ENCODE results near the gene DHX34.
"Not testable (repeated sequence)": the region's sequence is repeated elsewhere in the genome, so short reads cannot be mapped to it uniquely, and the experiment has no call there.

The DHX34 gene

DNA sequence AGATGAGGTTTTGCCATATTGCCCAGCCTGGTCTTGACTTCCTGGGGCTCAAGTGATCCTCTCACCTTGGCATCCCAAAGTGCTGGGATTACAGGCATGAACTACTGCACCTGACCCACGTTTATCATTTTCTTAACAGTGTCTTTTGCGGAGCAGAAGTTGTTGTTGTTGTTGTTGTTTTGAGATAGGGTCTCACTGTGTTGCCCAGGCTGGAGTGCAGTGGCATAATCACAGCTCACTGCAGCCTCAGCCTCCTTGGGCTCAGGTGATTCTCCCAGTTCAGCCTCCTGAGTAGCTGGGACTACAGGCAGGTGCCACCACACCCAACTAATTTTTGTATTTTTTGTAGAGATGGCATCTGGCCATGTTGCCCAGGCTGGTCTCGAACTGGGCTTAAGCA is 38.5 kb downstream of the DHX34 start:
- not testable (repeated sequence) for DNase-seq (ENCODE audit: low read depth in 2 of 2)

DNA sequence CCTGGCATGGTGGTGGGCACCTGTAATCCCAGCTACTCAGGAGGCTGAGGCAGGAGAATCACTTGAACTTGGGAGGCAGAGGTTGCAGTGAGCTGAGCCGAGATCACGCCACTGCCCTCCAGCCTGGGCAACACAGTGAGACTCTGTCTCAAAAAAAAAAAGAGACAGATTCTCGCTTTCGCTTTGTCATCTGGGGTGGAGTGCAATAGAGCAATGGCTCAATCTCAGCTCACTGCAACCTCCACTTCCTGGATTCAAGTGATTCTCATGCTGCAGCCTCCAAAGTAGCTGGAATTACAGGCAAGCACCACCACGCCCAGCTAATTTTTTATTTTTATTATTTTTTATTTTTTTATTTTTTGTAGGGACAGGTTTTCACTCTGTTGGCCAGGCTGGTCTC is 39.6 kb downstream of the DHX34 start:
- not testable (repeated sequence) for DNase-seq (ENCODE audit: low read depth in 2 of 2)

DNA sequence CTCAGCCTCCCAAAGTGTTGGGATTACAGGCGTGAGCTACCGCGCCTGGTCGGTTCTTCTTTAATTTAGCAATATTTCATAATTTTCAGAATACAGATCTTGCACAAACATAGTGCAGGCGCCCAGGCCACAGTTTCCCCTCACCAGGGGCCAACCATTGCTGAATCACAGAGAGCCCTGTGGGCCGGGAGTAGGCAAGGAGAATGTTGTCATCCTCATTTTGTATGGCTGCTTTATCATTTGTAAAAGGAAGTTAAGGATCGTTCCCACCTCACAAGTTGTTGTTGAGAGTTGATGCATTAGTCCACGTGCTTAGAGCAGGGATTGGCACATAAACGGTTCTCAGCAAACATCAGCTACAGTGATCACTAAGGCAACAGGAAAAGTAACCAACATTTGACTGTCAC is 40.0 kb downstream of the DHX34 start:
- DNase-seq (ENCODE audit: low read depth in 2 of 2): no peak

DNA sequence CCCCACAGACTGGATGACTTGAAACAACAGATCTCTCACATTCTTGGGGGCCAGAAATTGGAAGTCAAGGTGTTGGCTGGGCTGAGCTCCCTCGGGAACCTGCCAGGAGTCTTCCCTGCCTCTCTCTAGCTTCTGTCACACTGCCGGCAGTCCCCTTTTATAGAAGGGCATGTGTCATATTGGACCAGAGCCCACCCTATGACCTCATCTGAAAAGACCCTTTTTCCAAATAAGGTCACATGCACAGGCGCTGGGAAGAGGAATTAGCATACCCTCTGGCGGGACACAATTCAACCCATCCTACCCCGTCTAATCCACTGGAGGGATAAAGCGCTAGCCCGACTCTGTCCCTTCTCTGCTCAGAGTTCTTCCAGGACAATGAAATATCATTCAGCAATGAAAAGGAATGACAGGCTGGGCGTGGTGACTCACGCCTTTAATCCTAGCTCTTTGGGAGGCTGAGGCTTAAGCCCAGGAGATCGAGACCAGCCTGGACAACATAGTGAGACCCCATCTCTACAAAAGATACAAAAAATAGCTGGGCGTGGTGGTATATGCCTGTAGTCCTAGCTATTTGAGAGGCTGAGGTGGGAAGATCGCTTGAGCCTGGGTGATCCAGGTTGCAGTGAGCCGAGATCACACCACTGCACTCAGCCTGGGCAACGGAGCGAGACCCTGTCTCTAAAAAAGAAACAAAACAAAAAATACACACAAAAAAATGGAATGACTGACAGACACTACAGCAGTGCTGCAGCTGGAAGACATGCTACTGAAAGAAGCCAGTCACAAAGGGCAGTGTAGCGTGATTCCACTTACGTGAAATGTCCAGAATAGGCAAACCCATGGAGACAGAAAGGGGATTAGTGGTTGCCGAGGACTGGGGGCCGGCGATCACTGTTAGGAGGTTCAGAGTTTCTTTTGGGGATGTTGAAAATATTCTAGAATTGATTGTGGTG is 41.7 kb downstream of the DHX34 start:
- no peak for DNase-seq (ENCODE audit: low read depth in 2 of 2)

DNA sequence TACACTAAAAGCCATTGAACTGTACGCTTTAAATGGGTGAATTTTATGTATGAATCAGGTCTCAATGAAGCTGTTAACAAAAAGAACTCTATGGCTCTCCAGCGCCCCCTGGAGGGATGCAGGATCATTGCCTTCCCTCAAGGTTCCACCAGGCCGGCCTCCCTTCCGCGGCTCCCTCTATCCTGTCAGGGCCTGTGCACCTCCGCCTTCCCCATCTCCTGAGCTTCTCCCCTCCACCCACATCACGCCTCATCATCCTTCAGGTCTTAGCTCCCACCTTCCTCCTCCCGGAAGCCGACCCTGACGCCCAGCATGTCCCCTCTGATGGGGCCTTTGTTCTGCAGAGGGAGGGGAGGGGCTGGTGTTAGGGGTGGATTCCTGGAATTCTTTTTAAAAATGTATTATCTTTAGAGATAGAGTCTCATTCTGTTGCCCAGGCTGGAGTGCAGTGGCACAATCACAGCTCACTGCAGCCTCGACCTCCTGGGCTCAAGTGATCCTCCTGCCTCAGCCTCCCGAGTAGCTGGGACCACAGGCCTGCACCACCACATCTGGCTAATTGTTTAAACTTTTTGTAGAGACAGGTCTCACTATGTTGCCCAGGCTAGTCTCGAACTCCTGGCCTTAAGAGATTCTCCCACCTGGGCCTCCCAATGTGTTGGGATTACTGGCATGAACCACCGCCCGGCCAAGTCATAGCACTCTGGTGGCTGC is 42.6 kb downstream of the DHX34 start:
- DNase-seq (ENCODE audit: low read depth in 2 of 2): peak; percentile 57 to 64

DNA sequence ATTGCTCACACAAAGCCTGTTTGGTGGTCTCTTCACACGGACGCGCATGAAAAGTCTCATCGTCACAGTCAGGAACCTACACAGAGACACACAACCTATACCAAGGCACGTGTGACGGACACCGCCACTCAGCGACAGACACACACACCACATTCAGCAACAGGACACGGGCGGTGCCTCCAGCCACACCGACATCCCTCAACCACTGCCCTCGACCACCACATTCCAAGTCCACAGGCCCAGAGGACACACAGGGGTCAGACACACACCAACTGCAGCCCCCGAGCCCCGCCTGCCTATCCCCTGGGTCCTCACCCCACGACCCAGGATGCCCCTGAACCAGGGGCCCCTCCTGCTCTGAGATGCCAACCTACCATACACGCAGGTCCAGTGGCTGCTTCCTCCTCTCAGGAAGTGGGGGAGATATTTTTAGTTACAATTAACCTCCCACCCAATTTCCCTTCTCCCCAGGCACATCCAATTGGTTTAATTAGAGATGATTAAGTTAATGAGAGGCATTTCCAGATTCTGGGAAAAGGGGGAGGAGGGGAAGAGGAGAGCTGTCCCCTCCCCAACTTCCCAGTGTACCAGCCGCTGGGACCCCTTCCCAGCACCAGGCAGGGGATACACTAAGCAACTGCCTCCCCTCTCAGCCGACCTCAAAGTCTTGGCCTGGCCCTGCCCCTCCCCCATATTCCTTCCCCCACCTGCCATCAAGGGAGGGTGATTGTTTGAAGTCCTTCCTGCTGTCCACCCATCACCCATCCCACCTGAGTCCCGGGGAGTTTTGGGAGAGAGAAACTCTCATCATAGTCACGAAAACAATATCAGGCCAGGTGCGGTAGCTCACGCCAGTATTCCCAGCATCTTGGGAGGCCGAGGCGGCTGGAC is 49.8 kb downstream of the DHX34 start:
- no peak for DNase-seq (ENCODE audit: low read depth in 2 of 2)

DNA sequence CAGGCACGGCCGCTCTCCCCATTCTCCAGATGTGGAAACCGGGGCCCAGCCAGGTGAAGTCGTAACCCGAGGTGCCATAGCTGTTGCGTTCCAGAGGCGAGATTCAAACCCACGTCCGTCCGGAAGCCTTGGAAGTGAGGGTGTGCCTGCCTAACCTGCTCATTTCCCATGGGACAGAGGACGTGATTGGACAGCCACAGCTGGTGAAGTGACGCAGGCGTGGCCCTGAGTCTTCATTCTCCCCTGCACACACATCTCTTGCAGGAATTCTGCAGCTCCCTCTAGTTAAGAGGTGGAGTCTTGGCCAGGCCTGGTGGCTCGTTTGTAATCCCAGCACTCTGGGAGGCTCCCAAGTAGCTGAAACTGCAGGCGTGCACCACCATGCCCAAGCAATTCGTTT is 53.4 kb downstream of the DHX34 start:
- DNase-seq (ENCODE audit: low read depth in 2 of 2): no peak

DNA sequence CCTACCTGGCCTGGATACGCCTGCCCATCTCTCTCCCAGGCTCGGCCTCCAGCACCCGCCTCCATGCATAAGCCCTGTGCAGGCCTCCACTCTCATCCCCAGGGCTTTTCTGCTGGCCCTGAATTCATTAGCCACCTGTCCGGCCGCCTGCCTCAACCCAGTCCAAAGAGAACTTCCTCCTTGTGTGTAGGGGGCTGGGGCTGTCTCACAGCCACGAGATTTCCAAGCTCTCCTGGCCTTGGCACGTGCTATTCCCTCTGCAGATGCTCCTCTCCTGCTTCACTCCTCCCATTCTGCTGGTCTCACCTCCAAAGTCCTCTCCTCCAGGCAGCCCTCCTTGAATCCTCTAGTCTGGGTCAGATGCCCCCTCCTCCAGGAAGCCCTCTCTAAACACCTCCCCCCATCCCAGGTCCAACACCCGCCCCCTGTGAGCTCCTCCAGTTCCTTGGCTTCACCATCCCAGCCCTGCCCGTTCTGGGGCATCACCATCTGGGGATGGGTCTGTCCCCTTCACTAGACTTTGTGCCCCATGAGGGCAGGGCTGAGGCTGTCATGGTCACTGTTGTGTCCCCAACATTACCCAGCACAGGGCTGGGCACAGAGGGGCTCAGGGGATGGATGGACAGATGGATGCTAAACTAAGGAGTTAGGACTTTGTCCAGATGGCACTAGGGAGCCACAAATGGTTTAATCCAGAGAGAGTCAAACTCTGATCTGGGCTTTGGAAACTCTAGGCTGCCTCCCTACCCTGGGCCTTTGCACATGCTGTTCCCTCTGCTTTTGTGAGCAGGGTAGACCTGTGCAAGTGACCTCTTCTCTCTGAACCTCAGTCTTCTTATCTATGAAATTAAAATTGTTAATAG is 55.5 kb downstream of the DHX34 start:
- no peak for DNase-seq (ENCODE audit: low read depth in 2 of 2)

DNA sequence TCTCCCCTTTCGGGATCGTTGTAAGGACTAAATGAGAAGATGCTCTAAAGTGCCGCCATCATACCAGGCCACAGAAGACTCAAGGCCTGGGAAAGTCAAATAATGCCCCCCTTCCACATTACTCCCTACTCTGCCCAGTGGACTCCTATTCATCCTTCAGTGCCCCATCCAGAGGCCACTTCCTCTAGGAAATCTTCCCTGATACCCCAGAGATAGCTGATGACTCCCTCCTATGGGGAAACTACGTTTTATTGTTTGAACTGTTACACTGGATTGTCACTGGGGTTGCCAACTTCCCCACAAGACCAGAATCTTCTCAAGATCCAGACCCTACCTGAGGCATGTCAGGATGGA is 56.1 kb downstream of the DHX34 start:
- DNase-seq (ENCODE audit: low read depth in 2 of 2): no peak

DNA sequence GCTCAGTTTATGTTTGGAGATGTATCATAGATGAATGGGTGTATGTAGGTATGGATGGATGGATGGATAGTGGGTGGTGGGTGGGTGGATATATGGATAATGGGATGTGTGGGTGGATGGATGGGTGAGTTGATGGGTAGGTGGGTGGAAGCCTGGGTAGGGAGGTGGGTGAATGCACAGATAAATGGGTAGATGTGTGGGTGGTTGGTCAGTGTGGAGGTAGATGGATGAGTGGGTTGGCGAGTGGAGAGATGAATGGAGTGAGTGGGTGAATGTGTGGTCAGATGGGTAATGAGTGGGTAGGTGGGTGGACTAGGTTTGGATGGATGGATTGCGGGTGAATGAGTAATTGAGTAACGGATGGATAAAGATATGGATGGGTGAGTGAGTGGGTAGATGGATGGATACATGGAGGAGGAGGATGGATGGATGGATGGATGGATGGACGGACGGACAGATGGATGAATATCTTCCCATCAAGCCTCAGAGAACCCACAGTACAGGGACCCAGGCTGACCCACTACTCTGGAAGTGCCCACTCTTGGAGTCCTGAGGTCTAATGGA is 56.8 kb downstream of the DHX34 start:
- no peak for DNase-seq (ENCODE audit: low read depth in 2 of 2)

DNA sequence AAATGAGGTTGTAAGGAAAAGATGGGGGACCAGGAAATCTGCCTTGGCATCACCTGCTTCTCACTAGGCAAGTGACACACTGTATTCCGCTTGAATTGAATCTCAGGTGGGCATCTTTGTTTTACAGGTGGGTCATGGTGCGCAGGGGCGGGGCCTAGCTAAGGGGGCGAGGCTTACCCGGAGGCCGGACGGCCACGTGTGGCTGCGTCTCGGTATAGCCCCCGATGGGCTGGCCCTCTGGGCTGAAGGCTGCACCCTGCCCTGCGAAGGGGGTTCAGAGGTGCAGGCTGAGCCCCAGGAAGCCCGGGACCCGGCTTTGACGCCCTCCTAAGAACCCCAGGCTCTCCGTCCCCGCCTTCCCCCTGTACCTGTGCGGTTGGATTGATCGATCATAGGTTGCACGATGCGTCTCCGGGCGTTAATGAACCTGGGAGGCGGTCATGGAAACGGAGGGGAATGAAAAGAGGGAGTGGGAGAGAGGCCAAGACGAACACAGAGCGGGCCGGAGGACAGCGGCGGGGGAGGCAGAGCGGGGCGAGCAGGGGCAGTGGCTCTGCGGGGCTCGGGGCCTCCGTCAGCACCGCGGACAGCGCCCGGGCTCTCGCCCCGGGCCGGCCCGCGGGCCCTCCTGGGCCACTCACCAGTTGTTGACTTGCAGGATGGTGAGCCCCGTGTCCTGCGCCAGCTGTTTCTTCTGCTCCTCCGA is 57.7 kb downstream of the DHX34 start:
- no peak for DNase-seq (ENCODE audit: low read depth in 2 of 2)

DNA sequence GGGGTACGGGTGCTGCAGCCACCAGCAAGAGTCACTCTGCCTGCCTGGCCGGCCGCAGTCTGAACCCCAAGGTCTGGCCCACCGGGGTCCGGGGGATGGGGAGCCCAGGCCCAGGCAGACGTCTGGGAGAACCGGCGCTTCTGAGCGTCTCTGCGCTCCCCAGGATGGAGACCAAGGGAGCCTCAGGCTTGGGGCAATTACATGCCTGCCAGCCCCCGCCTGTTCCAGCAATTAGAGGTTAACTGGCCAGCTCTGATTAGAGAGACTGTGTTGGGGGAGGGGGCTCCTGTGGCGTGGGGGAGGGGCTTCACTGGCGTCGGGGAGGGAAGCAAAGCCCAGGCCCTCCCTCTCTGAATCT is 58.3 kb downstream of the DHX34 start:
- no peak for DNase-seq (ENCODE audit: low read depth in 2 of 2)

DNA sequence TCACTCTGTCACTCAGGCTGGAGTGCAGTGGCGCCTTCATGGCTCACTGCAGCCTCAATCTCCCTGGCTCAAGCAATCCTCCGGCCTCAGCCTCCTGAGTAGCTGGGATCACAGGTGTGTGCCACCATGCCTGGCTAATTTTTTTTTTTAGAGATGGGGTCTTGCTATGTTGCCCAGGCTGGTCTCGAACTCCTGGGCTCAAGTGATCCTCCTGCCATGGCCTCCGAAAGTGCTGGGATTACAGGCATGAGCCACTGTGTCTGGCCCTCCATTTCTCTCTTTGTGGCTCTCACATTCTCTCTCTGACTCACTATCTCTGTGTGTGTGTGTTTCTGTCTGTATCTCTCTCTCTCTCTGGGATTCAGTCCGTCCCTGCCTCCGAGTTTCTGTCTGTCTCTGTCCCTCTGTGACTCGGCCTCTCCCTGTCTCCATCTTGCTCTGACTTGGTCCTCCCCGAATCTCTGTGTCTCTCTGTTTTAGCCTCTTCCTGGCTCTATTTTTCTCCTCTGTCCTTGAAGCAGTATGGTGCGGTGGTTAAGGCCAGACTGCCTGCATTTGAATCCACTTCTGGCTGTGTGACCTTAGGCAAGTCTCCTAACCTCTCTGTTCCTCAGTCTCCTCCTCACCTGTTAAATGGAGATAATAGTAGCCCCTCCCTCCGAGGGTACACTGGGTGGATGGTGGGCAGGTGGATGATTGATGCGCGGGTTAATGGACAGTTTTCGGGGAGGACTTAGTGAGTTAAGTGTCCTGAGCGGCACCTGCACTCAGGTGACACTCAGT is 59.2 kb downstream of the DHX34 start:
- no peak for DNase-seq (ENCODE audit: low read depth in 2 of 2)

DNA sequence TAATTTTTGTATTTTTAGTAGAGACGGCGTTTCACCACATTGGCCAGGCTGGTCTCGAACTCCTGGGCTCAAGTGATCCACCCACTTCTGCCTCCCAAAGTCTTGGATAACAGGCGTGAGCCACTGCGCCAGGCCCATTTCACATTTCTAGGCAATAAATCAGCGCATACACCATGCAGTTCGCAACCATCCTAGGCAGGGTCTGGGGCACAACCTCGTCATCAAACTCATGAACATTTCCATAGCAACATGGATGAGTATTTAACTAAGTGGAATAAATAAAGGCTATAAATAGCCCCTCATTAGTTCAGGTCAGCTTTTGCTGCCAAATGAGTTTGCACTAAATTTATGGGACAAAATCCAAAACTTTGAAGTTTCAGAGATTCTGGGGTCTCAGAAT is 62.0 kb downstream of the DHX34 start:
- DNase-seq (ENCODE audit: low read depth in 2 of 2): no peak

DNA sequence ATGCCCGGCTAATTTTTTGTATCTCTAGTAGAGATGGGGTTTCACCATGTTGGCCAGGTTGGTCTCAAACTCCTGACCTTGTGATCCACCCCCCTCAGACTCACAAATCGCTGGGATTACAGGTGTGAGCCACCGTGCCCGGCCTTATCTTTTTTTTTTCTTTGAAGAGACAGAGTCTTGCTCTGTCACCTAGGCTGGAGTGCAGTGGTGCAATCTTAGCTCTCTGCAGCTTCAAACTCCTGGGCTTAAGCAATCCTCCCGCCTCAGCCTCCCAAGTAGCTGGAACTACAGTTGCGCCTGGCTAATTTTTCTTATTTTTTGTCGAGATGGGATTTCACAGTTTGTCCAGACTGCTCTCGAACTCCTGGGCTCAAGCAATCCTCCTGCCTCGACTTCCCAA is 62.6 kb downstream of the DHX34 start:
- DNase-seq (ENCODE audit: low read depth in 2 of 2): not testable (repeated sequence)

DNA sequence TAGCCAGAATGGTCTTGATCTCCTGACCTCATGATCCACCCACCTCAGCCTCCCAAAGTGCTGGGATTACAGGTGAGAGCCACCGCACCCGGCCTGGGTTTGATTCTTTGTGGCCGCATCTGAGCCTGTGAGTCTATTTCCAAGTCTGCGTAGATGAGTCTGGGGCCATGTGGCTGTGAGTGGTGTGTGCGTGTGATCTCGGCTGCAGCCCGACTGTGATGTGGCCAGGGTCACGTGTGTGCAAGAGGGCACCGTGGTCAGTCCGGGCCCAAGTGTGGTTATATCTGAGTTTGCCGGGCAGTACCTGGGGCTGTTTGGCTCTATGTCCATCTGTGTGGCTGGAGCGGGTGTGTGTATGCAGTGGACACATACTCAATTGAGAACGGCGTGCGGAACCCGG is 64.8 kb downstream of the DHX34 start:
- DNase-seq (ENCODE audit: low read depth in 2 of 2): no peak

DNA sequence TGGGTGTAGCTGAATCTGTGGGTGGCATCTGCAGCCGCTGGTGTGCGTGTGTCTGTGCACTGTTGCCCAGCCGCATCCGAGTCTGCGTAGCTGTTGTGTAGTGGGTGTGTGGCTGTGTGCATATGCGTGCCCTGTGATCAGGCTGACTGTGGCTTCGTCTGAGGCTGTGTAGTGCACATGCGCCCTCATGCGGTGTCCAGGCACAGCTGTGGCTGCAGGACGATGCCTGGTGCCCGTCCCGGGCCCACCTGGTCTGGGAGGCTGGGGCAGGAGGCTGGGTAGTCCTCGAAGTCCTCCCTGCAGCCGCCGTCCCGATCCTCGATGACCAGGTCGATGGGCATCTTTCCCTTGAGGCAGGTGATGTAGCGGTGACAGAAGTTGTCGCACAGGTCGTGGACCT is 65.4 kb downstream of the DHX34 start:
- DNase-seq (ENCODE audit: low read depth in 2 of 2): no peak

DNA sequence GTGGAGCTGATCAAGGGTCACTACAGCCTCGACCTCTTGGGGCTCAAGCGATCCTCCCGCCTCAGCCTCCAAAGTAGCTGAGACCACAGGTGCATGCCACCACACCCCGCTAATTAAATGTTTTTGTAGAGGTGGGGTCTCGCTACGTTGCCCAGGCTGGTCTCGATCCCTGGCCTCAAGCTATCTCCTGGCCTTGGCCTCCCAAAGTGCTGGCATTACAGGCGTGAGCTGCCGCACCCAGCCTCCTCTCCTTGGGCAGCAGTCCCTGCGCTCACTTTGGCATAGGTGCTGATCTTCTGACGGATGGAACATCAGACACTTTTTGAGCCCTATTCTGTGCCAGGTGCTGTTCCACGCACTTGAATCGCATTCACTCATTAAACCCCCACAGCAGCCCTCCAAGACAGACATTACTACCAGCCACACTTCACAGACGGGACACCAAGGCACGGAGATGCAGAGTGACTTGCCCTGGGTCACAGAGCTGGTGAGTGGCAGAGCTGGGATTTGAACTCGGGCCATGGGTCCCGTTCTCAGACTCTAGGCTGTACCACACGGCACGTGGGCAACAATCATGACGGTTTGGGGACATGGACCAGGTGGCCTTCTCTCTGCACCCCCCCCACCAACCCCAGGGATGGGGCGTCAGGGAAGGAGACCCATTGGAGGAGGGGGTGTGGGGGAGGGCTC is 67.0 kb downstream of the DHX34 start:
- no peak for DNase-seq (ENCODE audit: low read depth in 2 of 2)

DNA sequence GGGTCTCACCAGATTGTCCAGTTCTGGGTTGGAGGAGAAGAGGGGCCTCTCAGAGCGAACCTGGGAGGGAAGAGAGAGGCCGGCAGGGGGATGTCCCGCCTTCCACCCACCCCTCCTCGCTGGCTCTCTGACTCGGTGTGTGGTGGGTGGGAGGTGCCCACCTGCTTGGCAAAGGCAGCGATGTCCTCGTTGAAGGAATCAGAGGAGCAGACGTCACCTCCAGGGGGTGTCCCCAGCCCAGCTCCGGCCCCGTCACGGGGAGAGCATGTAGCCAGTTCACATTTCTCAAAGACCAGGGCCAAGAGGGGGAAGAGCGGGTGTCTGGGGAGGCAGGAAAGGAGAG is 67.5 kb downstream of the DHX34 start:
- no peak for DNase-seq (ENCODE audit: low read depth in 2 of 2)

Data from stimulated activated CD8-positive, alpha-beta memory T cell treated with anti-CD3 and anti-CD28 coated beads, Interleukin-7, amount 100 ng/mL, for 4 hours (primary cell).